CD4-positive, alpha-beta T cell treated with Interleukin-17A for 4 hours (primary cell): ENCODE results near the gene PTGDS.

ENCODE experiments used
- DNase-seq: peaks from one replicate; pipeline ENCODE4 v3.0.0-alpha.2; 2020; ENCODE audit warnings: mixed read lengths

The PTGDS gene

GRCh38 chr9:136974817-136975535 lies 2.3 kb upstream of the PTGDS start:
- DNase-seq, result peak; percentile 48

- peak; percentile 45 for DNase-seq
Measured at GRCh38 chr9:136975644-136976043, 1.7 kb upstream of the PTGDS start.

GRCh38 chr9:136977649-136978072 lies 357 bp downstream of the PTGDS start:
- no peak for DNase-seq

- DNase-seq, result peak; percentile 63
Measured at GRCh38 chr9:136978073-136978864, 965 bp downstream of the PTGDS start.

GRCh38 chr9:136978865-136979544 lies 1.7 kb downstream of the PTGDS start:
- DNase-seq, result no peak

GRCh38 chr9:136979769-136980587 lies 2.7 kb downstream of the PTGDS start:
- DNase-seq, result no peak

GRCh38 chr9:136980669-136981478 lies 3.6 kb downstream of the PTGDS start:
- no peak for DNase-seq

GRCh38 chr9:136981588-136982231 lies 4.4 kb downstream of the PTGDS start:
- DNase-seq, result no peak

- DNase-seq, result no peak
Measured at GRCh38 chr9:136982232-136983051, 5.1 kb downstream of the PTGDS start, which contains the start of gene LCNL1. LCNL1 (plus strand) TSS chr9:136982993; CDS start chr9:136983587, 594 bp downstream.

- no peak for DNase-seq
Measured at GRCh38 chr9:136983167-136983566, 5.9 kb downstream of the PTGDS start.

- no peak for DNase-seq
Measured at GRCh38 chr9:136983656-136984314, 6.5 kb downstream of the PTGDS start.

GRCh38 chr9:136984464-136985026 lies 7.2 kb downstream of the PTGDS start:
- no peak for DNase-seq

GRCh38 chr9:136985027-136985602 lies 7.8 kb downstream of the PTGDS start:
- DNase-seq, result no peak

- no peak for DNase-seq
Measured at GRCh38 chr9:136985853-136986252, 8.5 kb downstream of the PTGDS start.

GRCh38 chr9:136988872-136989271 lies 11.6 kb downstream of the PTGDS start:
- DNase-seq, result no peak

- DNase-seq, result no peak
Measured at GRCh38 chr9:136990242-136990911, 13.1 kb downstream of the PTGDS start.

GRCh38 chr9:136991993-136992818 lies 14.9 kb downstream of the PTGDS start, which contains the start of gene PAXX:
PAXX (plus strand) TSS chr9:136992422; CDS start chr9:136992444, 22 bp downstream.
- peak; percentile 97 for DNase-seq
